Mucosa of descending colon (tissue), 3 donors: ENCODE measurements around the gene PLEKHM3. TPM values are rescaled to one million over a fixed set of nuclear protein-coding genes. Genes with fewer than 3 reads are reported as not detected.
"Not testable (repeated sequence)": the region's sequence is repeated elsewhere in the genome, so short reads cannot be mapped to it uniquely, and the experiment has no call there.

Experiments
- ATAC-seq: fragments of 200-7000 bp; cut with Tn5 transposase; one replicate; pipeline ENCODE4 v1.9.1; 2020; ENCODE audit warnings: mild to moderate bottlenecking, moderate library complexity
- DNase-seq, 3 donors: peaks; one replicate each; pipeline ENCODE4 v3.0.0-alpha.2; 2020
- H3K36me3 ChIP-seq: fragments of 200-600 bp; one replicate; pipeline ENCODE4 v1.8.0; 2021; ENCODE audit warnings: low read depth, mild to moderate bottlenecking
- H3K4me1 ChIP-seq: fragments of 200-600 bp; one replicate; pipeline ENCODE4 v1.8.0; 2021; ENCODE audit warnings: low read depth, mild to moderate bottlenecking
- H3K4me3 ChIP-seq: fragments of 200-600 bp; one replicate; pipeline ENCODE4 v1.8.0; 2021; ENCODE audit warnings: mild to moderate bottlenecking
- H3K9me3 ChIP-seq: fragments of 200-600 bp; one replicate; pipeline ENCODE4 v1.8.0; 2021; ENCODE audit warnings: mild to moderate bottlenecking
- intact Hi-C, 2 donors: fragments of 100-400 bp; cut with DNase I in 1 of 2; cut with micrococcal nuclease in 1 of 2; formaldehyde crosslinking; loops; one replicate each; pipeline versions ENCODE4 v1.11.0 to v1.11.1; 2022; cut with DNase I, micrococcal nuclease
- total RNA-seq, 3 donors: library from RNA; stranded (reverse); fragmentation: NEBNext Ultra II Directional in 2 of 3; extraction: Animal tissue kit (Norgen Biotek cat#: 25700) in 2 of 3; gene quantifications; one replicate each; pipeline versions ENCODE4 v1.2.1 to v1.2.4, GENCODE V29; 2021 to 2023
- TF ChIP-seq, protein P1 (sequence below): fragments of 200-600 bp; IDR thresholded peaks from one replicate; pipeline ENCODE4 v1.8.0; 2022; ENCODE audit warnings: antibody characterized with exemption, mild to moderate bottlenecking
- donor health status: DM: no; HTN: no; CAD: no; lungs with moderate emphysema.
- donor health status: DM: no; HTN: no; CAD: no.
- donor health status: DM: no; HTN: yes; CAD: no.

The PLEKHM3 gene
- total RNA-seq, 3 donors from 2014 or later: 9.7 to 21.1 (median 12.9) TPM

- Histone ChIP-seq H3K4me3 (no peak overlapping the region), H3K9me3 (no peaks in the 10 kb centered on the region), H3K4me1 (no peaks in the 10 kb centered on the region), H3K36me3 (no peaks in the 10 kb centered on the region)
- intact Hi-C loops: no loop called here
- DNase-seq (no peak), ATAC-seq (no peak)
- TF ChIP-seq, protein P1, sequence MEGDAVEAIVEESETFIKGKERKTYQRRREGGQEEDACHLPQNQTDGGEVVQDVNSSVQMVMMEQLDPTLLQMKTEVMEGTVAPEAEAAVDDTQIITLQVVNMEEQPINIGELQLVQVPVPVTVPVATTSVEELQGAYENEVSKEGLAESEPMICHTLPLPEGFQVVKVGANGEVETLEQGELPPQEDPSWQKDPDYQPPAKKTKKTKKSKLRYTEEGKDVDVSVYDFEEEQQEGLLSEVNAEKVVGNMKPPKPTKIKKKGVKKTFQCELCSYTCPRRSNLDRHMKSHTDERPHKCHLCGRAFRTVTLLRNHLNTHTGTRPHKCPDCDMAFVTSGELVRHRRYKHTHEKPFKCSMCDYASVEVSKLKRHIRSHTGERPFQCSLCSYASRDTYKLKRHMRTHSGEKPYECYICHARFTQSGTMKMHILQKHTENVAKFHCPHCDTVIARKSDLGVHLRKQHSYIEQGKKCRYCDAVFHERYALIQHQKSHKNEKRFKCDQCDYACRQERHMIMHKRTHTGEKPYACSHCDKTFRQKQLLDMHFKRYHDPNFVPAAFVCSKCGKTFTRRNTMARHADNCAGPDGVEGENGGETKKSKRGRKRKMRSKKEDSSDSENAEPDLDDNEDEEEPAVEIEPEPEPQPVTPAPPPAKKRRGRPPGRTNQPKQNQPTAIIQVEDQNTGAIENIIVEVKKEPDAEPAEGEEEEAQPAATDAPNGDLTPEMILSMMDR: no peak
Observed at GRCh38 chr2:207919164-207919919, 106.0 kb downstream of the PLEKHM3 start.

GRCh38 chr2:207914716-207915115 lies 110.6 kb downstream of the PLEKHM3 start:
- no peak for ATAC-seq

DNA sequence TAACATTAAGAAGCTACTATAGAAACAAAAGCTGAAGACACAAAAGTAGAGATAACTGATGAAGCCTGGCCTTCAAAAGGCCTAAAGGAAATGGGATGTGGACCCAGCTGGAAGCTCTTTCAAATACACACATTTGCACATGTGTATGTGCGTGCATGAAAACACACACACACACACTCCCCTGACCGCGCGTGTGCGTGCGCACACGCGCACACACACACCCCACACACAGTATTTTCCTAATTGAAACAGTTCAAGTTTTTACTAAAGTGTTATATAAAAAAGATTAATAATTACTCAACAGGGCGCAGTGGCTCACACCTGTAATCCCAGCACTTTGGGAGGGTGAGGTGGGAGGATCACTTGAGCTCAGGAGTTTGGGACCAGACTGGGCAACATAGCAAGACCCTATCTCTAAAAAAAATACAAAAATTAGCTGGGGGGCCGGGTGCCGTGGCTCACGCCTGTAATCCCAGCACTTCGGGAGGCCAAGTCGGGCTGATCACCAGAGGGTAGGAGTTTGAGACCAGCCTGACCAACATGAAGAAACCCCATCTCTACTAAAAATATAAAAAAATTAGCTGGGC lies 111.5 kb downstream of the PLEKHM3 start:
- DNase-seq (no peak), ATAC-seq (no peak)
- no peaks in the 10 kb centered on the region for H3K9me3 ChIP-seq
- no peak overlapping the region for H3K4me3 ChIP-seq
- TF ChIP-seq, protein P1: no peak
- no peaks in the 10 kb centered on the region for H3K4me1 ChIP-seq
- intact Hi-C loops: no loop called here
- H3K36me3 ChIP-seq: no peaks in the 10 kb centered on the region

More at GRCh38 chr2:207914716-207915115, 110.6 kb downstream of the PLEKHM3 start:
- Histone ChIP-seq H3K4me1 (no peaks in the 10 kb centered on the region), H3K9me3 (no peaks in the 10 kb centered on the region), H3K36me3 (no peaks in the 10 kb centered on the region), H3K4me3 (no peak overlapping the region)
- intact Hi-C loops: no loop called here
- DNase-seq: no peak
- TF ChIP-seq, protein P1: no peak

GRCh38 chr2:207911856-207912255 lies 113.5 kb downstream of the PLEKHM3 start:
- Histone ChIP-seq H3K4me3 (no peak overlapping the region), H3K4me1 (peaks cover 2% of the 10 kb centered on the region), H3K36me3 (no peaks in the 10 kb centered on the region), H3K9me3 (no peaks in the 10 kb centered on the region)
- ATAC-seq (no peak), DNase-seq (no peak)
- intact Hi-C loops: no loop called here
- TF ChIP-seq, protein P1: no peak

DNA sequence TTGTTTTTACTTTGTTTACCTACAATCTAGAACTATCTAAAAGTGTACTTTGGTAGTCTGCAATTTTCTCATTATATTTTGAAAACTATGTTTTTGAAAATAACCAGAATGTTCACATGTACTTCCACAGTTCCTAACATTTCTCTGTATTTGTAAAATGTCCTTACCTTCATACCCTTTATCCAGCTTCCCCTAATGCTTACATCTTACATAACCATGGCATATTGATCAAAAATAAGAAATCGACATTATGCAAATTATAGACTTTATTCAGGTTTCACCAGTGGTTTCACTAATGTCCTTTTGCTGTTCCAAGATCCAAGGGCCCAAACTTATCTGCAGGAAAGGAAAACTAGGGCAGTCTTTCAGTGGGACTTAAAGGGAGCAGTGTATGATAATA lies 114.1 kb downstream of the PLEKHM3 start:
- H3K4me1 ChIP-seq: peaks cover 4% of the 10 kb centered on the region
- no peak overlapping the region for H3K4me3 ChIP-seq
- ATAC-seq (no peak), DNase-seq (no peak)
- TF ChIP-seq, protein P1: no peak
- intact Hi-C loops: no loop called here
- H3K36me3 ChIP-seq: no peaks in the 10 kb centered on the region
- no peaks in the 10 kb centered on the region for H3K9me3 ChIP-seq

DNA sequence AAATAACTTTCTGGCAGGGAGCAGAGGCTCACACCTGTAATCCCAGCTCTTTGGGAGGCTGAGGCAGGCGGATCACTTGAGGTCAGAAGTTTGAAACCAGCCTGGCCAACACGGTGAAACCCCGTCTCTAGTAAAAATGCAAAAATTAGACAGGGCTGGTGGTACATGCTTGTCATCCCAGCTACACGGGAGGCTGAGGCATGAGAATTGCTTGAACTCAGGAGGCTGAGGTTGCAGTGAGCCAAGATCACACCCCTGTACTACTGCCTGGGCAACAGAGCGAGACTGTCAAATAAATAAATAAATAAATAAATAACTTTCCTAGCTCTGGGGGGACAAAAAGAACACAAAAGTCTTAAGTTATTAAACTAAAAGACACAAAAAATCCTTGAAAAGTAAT lies 118.8 kb downstream of the PLEKHM3 start:
- H3K36me3 ChIP-seq, ATAC-seq, DNase-seq, intact Hi-C loops, H3K4me3 ChIP-seq, H3K9me3 ChIP-seq, H3K4me1 ChIP-seq: not testable (repeated sequence)
